Natural killer cell treated with Interleukin-12 subunit alpha and Interleukin-12 subunit beta and Interleukin-15 and Interleukin-18, amount 100 ng/mL, for 72 hours (primary cell): ENCODE data around the gene YY1. TPM values are rescaled to one million over a fixed set of nuclear protein-coding genes. Genes with fewer than 3 reads are reported as not detected.
A peak's percentile ranks its signal among the peaks of the same experiment; 100 is the strongest.

ENCODE experiments used
- ATAC-seq, 2 donors: fragments of 150-1000 bp; cut with Tn5 transposase in 1 of 2; sonication (Bioruptor Pico), chemical (Tn5 transposase) in 1 of 2; 2 replicates each; pipeline ENCODE4 v1.10.0; 2021
- DNase-seq: peaks from one replicate; pipeline ENCODE4 v3.0.0; 2022; ENCODE audit warnings: low spot score
- H3K27ac Mint-ChIP-seq, 2 donors: 1 replicate in 1 of 2; 2 replicates in 1 of 2; pipeline ENCODE4 v1.8.0; 2022; ENCODE audit warnings: mixed read lengths in 2 of 2, mild to moderate bottlenecking in 1 of 2, moderate library complexity in 1 of 2
- H3K27me3 Mint-ChIP-seq, 2 donors: 1 replicate in 1 of 2; 2 replicates in 1 of 2; pipeline ENCODE4 v1.8.0; 2022; ENCODE audit warnings: mixed read lengths in 2 of 2
- H3K36me3 Mint-ChIP-seq: one replicate; pipeline ENCODE4 v1.8.0; 2022; ENCODE audit warnings: mixed read lengths
- H3K4me1 Mint-ChIP-seq, 2 donors: 1 replicate in 1 of 2; 2 replicates in 1 of 2; pipeline ENCODE4 v1.8.0; 2022; ENCODE audit warnings: low read depth in 2 of 2, mixed read lengths in 2 of 2, mild to moderate bottlenecking in 1 of 2
- H3K4me3 Mint-ChIP-seq: one replicate; pipeline ENCODE4 v1.8.0; 2022; ENCODE audit warnings: mixed read lengths
- H3K9me3 Mint-ChIP-seq: 2 replicates; pipeline ENCODE4 v1.8.0; 2022; ENCODE audit warnings: mixed read lengths
- total RNA-seq, 2 donors: library from RNA; stranded (reverse); gene quantifications; one replicate each; pipeline ENCODE4 v1.2.3, GENCODE V29; 2022

The YY1 gene
- total RNA-seq, 2 donors from 2014 or later, result 59.7 to 75.7 TPM

- no peak for ATAC-seq
- no peak overlapping the region for H3K27ac Mint-ChIP-seq
These were observed 82.7 kb downstream of the YY1 start for GRCh38 chr14:100321473-100322137.

GRCh38 chr14:100322138-100322957 is 83.4 kb downstream of the YY1 start:
- Mint-ChIP-seq H3K36me3 (no peaks in the 10 kb centered on the region), H3K4me3 (no peak overlapping the region), H3K27ac (no peak overlapping the region), H3K9me3 (no peaks in the 10 kb centered on the region), H3K27me3 (peaks cover 0 to 4% of the 10 kb centered on the region in 2 donors), H3K4me1 (peaks cover 4 to 11% of the 10 kb centered on the region in 2 donors)
- DNase-seq (no peak), ATAC-seq (no peak)

More at GRCh38 chr14:100321473-100322137, 82.7 kb downstream of the YY1 start:
- no peak for DNase-seq
- Mint-ChIP-seq H3K27me3 (peaks cover 0 to 4% of the 10 kb centered on the region in 2 donors), H3K9me3 (no peaks in the 10 kb centered on the region), H3K36me3 (no peaks in the 10 kb centered on the region), H3K4me1 (peaks cover 4 to 11% of the 10 kb centered on the region in 2 donors), H3K4me3 (no peak overlapping the region)

- DNase-seq, result no peak
- Mint-ChIP-seq H3K27ac (no peak within 1 kb of the TSS), H3K36me3 (no peaks in the 10 kb centered on the region)
These were observed 84.4 kb downstream of the YY1 start, which contains the start of gene SLC25A47 for GRCh38 chr14:100323121-100323941. Gene SLC25A47 (plus strand): TSS chr14:100323339. CDS start chr14:100323415, 76 bp downstream.

GRCh38 chr14:100323942-100324307 is 85.0 kb downstream of the YY1 start:
- H3K4me3 Mint-ChIP-seq, result no peak overlapping the region
- peaks cover 0 to 7% of the 10 kb centered on the region in 2 donors for H3K4me1 Mint-ChIP-seq
- no peak overlapping the region for H3K27ac Mint-ChIP-seq
- no peaks in the 10 kb centered on the region for H3K36me3 Mint-ChIP-seq
- no peak for DNase-seq
- no peak for ATAC-seq
- peaks cover 0 to 4% of the 10 kb centered on the region in 2 donors for H3K27me3 Mint-ChIP-seq
- no peaks in the 10 kb centered on the region for H3K9me3 Mint-ChIP-seq

More at GRCh38 chr14:100323121-100323941, 84.4 kb downstream of the YY1 start, which contains the start of gene SLC25A47:
- Mint-ChIP-seq H3K27me3 (peaks cover 0 to 4% of the 10 kb centered on the region in 2 donors), H3K9me3 (no peaks in the 10 kb centered on the region), H3K4me1 (peaks cover 0 to 7% of the 10 kb centered on the region in 2 donors), H3K4me3 (no peak within 1 kb of the TSS)
- ATAC-seq, result no peak

GRCh38 chr14:100325231-100325632 is 86.3 kb downstream of the YY1 start:
- H3K9me3 Mint-ChIP-seq, result no peaks in the 10 kb centered on the region
- peak overlapping the region in 1 of 2 donors; percentile 71 for H3K27ac Mint-ChIP-seq
- ATAC-seq, result no peak

GRCh38 chr14:100325958-100326357 is 87.0 kb downstream of the YY1 start:
- Mint-ChIP-seq H3K27me3 (no peaks in the 10 kb centered on the region), H3K4me1 (no peaks in the 10 kb centered on the region), H3K27ac (no peak overlapping the region), H3K9me3 (no peaks in the 10 kb centered on the region), H3K36me3 (no peaks in the 10 kb centered on the region), H3K4me3 (no peak overlapping the region)
- no peak for DNase-seq
- ATAC-seq, result no peak

More at GRCh38 chr14:100325231-100325632, 86.3 kb downstream of the YY1 start:
- Mint-ChIP-seq H3K4me1 (peaks cover 0 to under 1% of the 10 kb centered on the region in 2 donors), H3K4me3 (no peak overlapping the region), H3K27me3 (peaks cover 0 to under 1% of the 10 kb centered on the region in 2 donors), H3K36me3 (no peaks in the 10 kb centered on the region)
- no peak for DNase-seq

- no peaks in the 10 kb centered on the region for H3K27me3 Mint-ChIP-seq
- DNase-seq (no peak), ATAC-seq (no peak)
- no peak overlapping the region for H3K4me3 Mint-ChIP-seq
- H3K36me3 Mint-ChIP-seq, result no peaks in the 10 kb centered on the region
- peaks cover 0 to 3% of the 10 kb centered on the region in 2 donors for H3K4me1 Mint-ChIP-seq
- H3K9me3 Mint-ChIP-seq, result no peaks in the 10 kb centered on the region
- no peak overlapping the region for H3K27ac Mint-ChIP-seq
These were observed 88.2 kb downstream of the YY1 start for GRCh38 chr14:100327128-100327527.

- Mint-ChIP-seq H3K4me1 (peaks cover 0 to 3% of the 10 kb centered on the region in 2 donors), H3K27ac (no peak overlapping the region), H3K36me3 (no peaks in the 10 kb centered on the region), H3K4me3 (no peak overlapping the region), H3K9me3 (no peaks in the 10 kb centered on the region), H3K27me3 (no peaks in the 10 kb centered on the region)
- DNase-seq, result no peak
- no peak for ATAC-seq
These were observed 89.7 kb downstream of the YY1 start for GRCh38 chr14:100328495-100329163.

GRCh38 chr14:100329233-100330006 is 90.5 kb downstream of the YY1 start:
- no peak for DNase-seq
- H3K36me3 Mint-ChIP-seq, result no peaks in the 10 kb centered on the region
- no peak overlapping the region for H3K27ac Mint-ChIP-seq
- no peaks in the 10 kb centered on the region for H3K9me3 Mint-ChIP-seq
- no peaks in the 10 kb centered on the region for H3K27me3 Mint-ChIP-seq
- peaks cover 0 to 3% of the 10 kb centered on the region in 2 donors for H3K4me1 Mint-ChIP-seq
- no peak overlapping the region for H3K4me3 Mint-ChIP-seq
- peak in 1 of 2 donors; percentile 2 for ATAC-seq

GRCh38 chr14:100330007-100330344 is 91.0 kb downstream of the YY1 start:
- peak in 1 of 2 donors; percentile 21 for ATAC-seq

GRCh38 chr14:100330388-100330931 is 91.5 kb downstream of the YY1 start:
- no peak for ATAC-seq
- peaks cover 0 to 4% of the 10 kb centered on the region in 2 donors for H3K4me1 Mint-ChIP-seq
- no peaks in the 10 kb centered on the region for H3K36me3 Mint-ChIP-seq
- H3K4me3 Mint-ChIP-seq, result no peak overlapping the region
- no peak overlapping the region for H3K27ac Mint-ChIP-seq
- DNase-seq, result no peak
- no peaks in the 10 kb centered on the region for H3K9me3 Mint-ChIP-seq
- no peaks in the 10 kb centered on the region for H3K27me3 Mint-ChIP-seq

More at GRCh38 chr14:100330007-100330344, 91.0 kb downstream of the YY1 start:
- Mint-ChIP-seq H3K4me3 (no peak overlapping the region), H3K27me3 (no peaks in the 10 kb centered on the region), H3K27ac (no peak overlapping the region), H3K9me3 (no peaks in the 10 kb centered on the region), H3K4me1 (peaks cover 0 to 3% of the 10 kb centered on the region in 2 donors), H3K36me3 (no peaks in the 10 kb centered on the region)
- DNase-seq, result no peak

GRCh38 chr14:100332071-100332639 is 93.2 kb downstream of the YY1 start:
- Mint-ChIP-seq H3K4me1 (peaks cover 0 to 7% of the 10 kb centered on the region in 2 donors), H3K27me3 (no peaks in the 10 kb centered on the region), H3K36me3 (peaks cover 9% of the 10 kb centered on the region), H3K9me3 (no peaks in the 10 kb centered on the region), H3K4me3 (no peak overlapping the region), H3K27ac (no peak overlapping the region)
- no peak for DNase-seq
- no peak for ATAC-seq
